HG03039 (cell line): ENCODE data around the gene SNX11.

Experiments used
- ATAC-seq: cut with Tn5 transposase; IDR thresholded peaks from one replicate; pipeline ENCODE4 v1.9.1; 2021; ENCODE audit warnings: mild to moderate bottlenecking, moderate library complexity; ENCODE audit not compliant: unreplicated experiment

Gene SNX11

DNA sequence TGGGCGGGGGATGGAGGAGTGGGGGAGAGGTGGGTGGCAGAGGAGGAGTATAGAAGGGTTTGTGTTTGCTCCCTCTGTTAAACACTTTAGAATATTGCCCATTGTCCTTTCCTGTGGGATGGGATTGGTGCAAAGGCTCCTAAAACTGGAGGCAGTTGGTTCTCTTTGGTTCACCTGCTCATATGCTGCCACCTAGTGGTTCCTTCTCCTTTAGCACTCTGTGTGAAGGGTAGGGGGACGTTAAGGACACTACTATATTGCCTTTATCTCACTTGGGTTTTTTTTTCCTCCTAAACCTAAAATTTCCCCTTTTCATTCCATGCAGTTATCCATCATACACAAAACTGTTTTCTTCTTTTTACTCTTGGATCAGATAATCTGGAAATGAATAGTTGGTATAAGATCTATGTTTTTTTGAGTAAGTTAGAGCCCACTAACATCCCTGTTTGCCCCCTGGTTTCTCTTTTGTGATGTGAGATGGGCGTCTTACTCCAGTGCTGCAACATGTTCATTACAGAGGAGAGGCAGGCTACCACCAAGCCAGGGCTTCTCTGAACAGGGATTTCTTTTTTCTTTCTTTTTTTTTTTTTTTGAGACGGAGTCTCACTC is 23.8 kb downstream of the SNX11 start:
- ATAC-seq, result no peak

DNA sequence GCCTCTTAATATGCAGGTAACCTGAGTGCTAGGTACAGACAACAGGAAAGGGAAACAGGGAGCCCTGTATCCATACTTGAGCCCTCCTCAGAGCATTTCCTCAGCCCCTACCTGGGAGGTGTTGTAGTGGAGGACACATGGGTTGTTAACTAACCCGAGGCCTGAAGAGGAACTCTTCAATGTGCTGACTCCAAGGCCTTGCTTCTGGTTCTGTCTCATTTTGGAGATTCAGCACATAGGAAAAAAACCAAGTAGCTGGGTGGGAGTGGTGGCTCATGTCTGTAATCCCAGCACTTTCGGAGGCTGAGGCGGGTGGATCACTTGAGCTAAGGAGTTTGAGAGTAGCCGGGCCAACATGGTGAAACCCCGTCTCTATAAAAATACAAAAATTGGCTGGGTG is 24.8 kb downstream of the SNX11 start:
- ATAC-seq, result no peak

DNA sequence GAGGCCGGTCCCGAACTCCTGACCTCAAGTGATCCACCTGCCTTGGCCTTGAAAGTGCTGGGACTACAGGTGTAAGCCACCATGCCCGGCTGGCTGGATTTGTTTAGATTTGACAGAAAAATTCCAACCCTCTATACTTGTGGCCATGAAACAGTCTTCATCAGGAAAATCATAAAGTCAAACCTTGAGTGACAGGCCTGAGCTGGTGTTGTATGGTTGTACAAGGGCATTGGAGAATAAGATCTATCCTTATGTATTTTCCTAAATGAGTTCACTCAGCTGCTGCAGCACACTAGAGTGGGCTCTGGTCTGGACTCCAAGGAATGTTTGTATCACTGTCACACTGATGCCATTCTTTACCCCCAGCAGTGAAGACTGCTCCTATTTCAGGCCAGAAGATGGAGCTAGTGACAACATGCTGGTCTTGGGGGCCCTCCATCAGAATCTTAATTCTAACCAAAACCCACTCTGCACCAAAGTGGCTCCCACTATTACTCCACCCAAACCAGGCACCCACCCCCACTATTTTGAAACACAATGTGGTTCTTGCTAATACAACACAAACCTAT is 27.4 kb downstream of the SNX11 start:
- no peak for ATAC-seq

DNA sequence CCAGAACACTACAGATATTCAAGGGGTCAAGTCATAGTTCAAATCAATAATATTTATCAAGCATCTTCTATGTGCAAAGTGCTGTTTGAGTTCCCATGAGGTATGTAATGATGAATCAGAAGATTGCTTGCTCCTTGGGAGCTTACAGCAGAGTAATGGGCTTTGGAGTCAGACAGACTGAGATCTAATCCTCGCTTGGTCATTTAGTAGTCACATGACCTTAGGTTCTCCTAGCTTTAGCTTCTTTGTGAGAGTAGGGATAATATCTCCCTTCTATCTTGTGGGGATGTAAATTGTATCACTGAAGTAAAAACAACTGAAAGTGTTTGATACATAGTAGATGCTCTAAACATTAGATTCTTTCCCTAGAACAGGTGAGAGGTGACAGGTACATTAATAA is 30.1 kb downstream of the SNX11 start:
- no peak for ATAC-seq

DNA sequence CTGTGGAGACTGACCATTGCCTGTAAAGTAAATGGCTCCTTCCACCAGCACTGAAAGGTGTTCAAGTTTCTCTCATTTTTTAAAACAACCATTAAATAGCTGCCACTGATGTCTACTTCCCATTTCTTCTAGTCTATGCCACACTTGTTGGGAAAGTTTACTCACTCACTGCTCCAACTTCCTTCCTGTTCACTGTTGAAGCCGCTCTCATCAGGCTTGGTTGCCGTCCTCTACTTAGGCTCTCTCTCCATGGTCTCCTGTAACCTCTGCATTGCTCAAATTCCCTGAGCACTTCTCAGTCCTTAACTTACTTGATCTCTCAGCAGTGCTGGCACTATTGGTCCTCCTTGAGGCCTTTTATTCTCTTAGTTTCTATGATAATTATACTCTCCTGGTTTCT is 32.4 kb downstream of the SNX11 start:
- ATAC-seq, result no peak

DNA sequence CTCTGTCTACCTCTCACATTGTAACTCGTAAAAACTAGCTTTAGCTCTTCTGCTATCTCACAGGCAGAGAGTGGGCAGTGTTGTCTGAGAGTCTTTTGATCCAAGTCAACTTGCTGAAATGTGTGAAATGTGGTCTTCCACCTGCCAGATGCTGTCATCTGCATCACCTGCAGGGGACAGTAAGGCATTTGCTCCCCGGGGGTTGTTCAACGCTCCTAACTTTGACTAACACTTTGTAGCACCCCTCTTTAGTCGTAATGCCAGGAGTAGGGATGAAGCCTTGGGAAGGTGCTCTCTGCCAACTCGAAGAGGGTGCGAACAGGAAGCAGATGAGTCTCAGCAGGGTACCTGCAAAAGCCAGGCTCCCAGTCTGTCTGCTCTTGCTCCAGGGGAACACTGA is 36.1 kb downstream of the SNX11 start:
- ATAC-seq, result no peak

DNA sequence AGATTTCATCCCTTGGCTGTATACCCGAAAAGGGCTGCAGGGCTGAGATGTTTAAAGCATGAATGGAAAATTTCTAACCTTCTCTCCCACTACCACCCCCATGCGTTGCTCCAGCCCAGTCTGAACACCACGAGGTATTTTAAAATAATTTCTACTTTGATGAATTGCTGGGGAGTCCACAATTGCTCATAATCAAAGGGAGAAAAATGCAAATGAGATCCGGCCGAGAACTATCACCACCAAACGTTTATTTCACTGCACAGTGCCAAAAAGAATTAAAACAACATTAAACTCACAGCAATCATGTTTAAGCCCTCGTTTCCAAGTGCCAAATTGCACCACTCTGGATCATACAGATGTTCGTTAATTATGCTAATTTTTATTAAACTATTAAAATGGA is 36.7 kb downstream of the SNX11 start:
- ATAC-seq, result no peak

DNA sequence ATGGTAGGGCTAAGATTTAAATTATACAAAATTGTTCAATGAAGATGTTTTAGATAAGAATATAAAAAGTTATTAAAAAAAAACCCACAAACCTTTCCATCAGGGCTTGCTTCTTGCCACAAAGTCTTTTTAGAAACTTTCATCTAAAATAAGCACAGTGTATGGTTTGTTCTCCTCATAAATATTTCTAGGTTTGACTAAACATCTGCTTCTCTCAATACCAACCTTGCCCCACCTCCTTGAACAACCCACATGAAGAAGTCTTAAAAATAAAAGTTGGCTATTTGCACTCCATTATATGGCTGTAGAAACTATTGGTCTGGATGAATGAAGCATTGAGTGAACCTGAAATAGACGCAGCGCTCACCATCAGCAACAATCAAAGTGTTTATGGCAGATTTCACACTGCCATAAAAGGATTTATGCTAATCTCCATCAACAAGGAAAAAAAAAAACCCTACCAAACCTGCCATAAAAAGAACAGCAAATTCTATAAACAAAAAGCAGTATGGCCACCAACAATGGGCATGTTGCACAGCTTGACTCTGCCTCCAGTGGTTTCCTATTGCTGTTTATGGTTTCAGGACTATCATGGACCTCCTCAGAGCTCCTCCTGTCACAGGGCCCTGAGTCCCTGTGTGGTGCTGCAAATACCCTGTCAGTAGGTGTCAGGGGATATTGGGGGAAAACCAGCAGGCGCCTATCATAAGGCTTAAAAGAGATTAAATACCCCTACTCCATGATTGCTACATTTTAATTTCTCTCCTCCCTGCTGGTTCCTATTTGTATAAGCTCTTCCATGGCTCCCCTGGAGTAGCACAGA is 37.6 kb downstream of the SNX11 start:
- no peak for ATAC-seq

DNA sequence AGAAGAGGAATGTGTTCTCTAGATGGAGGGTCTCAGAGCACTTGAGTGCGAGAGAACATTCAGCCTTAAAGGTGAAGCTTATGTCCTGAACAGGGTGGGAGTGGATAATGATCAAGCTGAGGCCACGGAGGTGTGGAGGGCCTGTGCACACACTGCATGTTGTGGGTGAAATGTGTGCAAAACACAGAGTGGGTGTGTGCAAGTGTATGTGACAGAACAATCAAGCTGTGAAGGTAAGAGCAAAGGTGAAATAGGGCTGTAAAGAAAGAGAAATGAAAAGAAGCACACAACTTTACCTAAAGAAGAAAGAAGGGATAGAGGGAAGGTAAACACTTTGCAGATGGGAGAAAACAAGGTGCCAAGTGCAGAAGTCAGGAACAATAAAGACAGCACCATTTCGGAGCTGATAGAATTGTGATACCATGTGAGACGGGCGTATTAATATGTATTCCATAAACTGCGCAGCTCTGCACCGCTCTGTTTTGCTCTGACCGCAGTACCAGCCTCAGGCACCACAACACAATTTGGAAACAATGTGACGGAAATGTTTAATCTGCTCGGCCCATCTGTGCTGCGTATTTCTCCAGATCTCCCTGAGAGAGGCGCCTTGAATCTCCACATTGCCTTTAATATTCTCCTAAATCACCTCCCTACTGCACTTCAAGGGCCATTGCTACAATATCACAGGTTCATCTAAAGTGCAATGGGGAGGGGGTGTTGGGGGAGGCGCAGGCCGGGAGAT is 40.6 kb downstream of the SNX11 start:
- no peak for ATAC-seq

DNA sequence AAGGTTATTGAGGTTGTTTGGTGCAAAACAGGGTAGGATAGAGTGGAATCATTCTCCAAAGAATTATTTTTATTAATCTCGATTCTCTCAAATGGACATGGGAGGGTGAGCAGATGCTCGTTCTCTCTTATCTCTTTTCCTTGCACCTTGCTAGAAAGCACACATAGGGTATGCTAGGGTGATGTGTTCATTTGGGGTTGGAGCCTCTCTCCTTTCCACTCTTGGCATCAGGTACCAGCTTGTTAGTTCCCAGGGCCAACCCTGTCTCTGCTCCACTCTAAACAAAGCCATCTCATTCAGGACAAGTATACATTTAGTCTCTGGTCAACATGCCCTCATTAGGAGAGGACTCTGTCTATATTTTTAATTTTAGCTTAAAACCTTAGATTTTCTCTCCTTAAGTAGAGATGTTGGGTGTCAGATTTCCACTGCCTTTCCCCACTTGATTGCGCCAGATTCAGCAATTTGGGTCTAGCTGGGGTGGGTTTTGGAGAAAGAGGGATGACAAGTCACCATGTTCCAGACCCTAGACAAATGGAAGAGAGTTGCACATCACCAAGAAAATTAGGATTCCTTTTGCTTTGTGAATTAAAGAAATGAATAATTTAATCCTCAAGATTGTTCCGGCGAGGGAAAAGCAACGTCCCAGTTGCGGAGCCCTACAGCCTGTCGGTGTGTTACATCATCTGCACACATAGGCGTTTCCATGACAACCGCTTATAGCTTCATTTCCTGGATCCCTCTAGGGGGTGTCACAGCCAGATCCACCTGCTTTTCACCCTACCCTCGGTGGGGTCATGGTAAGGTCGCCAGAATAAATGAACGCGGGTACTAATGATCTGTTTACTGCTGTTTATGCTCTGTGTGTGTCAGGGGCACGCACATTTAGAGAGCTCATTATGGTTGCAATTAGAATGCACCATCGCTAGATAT is 41.6 kb downstream of the SNX11 start:
- no peak for ATAC-seq

DNA sequence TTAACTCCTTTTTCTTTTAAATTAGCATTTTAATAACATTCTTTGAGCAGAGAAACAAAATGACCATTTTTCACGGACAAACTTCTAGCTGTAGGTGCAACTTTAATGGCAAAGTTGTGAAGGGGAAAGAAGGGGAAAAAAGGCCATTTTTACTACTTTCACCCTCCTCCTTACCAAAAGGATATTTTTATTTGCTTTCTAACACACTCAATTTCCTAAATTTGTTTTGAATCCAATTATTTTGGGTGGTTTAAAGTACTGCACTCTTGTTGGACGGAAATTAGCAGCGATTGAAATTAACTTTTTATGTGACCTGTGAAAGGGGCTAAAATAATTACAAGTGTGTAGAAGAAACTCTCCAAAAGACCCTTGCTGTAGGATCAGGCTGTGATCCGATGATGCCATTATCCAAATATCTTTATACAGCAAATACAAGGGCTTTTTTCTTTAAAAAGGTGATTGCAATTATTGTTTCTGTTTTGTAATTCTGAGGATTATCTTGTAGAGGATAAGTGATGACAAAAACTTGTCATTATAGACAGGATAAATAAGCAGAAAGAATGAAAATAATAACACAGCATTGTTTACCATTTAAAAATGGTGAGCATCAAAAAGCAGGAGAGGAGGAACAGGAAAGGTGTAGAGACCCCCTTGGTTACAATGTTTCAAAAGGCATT is 42.4 kb downstream of the SNX11 start:
- no peak for ATAC-seq

DNA sequence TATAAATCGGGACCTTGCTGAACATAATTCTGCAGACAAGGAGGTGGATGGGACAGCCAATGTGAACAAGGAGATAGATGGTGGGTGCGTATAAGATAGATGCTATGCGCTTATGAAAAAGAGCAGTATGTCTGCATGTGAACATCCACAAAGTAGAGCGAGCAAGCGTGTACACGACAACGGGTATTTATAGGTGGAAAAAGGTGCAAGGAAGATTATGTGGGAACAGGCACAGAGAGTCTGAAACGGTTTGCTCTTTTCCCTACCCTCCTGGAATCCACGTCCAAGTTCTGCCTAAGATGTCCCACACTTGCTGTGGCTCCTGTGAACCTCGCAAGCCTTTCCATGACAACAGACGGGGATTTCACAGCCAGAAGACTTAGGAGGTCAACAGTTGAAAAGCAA is 43.0 kb downstream of the SNX11 start:
- no peak for ATAC-seq

DNA sequence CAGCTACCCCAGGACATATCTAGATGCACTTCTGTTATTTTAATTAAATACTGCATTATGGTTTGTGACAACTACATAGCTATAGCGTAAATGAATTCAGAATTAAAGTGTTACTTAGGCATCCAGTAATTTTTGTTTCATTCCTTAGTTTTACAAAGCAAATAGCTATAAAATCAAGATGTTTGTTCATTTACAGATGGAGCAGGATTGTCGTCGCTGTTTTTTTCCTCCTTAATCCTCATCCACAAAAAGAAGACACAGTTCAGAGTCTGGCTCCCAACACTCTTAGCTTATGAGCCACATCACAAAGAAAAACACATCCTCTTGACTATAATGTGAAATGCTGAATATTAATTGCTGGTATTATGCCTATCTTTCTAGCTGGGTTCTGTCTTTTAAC is 43.7 kb downstream of the SNX11 start:
- ATAC-seq, result no peak

DNA sequence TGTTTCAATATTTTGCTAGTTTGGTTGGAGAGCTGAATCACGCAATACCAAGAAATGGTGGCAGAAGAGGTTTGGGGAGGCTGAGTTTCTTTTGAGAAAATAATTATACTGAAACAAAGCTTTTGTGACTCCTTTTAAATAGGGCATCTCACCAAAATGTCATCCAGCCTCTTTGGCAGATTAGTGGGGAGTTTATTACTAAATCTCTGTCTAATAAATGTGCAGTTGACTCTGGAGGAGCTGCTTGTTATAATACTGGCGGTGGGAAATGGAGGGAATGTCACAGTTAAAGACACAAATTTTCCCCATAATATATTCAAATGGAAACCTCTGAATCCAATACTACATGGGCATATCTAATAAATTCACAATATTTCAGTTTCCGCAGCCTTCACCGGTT is 44.7 kb downstream of the SNX11 start:
- no peak for ATAC-seq

DNA sequence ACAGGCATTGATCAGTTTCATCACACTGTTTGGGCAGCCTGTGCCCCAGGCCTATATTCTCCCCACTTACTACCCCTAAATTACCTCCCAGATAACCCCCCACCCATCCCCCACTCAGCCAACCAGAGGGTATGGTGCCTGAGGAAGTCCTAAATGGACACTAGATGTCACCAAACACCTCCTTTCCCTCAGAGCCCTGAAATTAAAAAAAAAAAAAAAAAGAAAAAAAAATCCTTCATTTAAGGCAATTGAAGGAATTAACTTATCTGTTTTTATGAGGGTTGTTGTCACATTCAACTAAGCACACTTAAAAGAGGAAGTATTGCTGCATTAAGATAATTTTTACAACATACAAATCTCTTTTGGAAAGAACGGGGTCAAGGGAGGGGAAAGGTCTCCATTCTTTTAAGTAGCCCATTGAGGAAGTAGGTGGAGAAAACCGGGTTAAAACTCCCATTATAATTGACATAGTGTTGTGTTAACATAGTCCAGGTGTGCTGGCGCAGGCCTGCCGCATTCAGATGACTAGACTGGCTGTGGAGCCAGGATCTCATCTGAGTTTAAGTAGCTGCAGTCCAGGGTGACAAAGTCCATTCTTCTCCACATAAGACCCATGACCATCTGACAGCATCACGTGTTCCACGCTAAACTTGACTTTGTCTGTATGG is 46.3 kb downstream of the SNX11 start:
- ATAC-seq, result no peak

DNA sequence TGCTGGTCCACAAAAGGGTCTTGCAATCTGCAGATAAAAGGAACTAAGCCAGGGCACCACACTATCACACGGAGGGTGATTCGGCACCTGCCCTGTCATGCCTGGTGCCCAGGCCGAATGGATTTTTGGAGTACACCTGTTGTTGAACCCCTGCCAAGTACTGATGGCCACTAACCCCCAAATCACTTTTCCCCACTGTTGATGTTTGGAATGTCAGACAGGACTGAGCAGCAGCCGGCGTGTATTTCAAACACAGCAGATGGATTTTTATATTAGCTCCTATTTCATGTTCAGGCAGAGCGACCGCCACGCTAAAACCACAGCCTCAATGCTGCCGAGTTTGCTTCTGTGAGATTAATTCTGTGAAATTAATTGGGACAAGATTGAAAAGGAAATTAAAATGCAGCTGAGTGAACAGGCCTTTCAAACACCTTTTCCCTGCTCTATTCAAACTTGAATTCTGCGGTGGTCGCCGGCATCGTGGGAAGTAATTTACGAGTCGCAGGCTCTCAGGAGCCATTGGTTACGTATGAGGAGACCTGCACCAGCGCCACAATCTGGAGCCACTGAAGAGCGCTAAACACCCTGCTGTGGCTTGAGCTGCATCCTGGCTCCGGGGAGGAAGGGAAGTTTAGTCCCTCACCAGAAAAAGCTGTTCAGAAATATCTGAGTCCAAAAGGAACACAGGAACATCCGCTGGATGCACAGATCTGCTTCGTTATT is 48.5 kb downstream of the SNX11 start:
- ATAC-seq, result no peak

DNA sequence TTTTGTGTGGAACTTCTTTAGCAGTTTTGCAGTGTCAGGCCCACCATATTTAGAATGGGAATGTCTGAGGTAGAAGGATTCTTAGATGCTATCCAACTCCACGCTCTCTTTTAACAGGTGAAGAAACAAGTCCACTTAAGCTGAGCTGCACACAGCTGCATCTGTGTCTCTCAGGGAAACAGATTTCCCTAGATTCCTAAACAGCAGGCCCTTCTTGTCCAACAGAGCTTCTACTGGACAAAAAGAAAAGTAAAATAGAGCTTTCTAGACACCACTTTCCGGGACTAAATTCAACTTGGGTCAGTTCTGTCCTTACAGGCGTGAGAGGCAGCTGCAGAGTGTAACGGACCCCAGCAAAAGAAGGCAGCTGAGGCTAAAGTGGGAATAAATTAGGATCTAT is 51.7 kb downstream of the SNX11 start:
- no peak for ATAC-seq

DNA sequence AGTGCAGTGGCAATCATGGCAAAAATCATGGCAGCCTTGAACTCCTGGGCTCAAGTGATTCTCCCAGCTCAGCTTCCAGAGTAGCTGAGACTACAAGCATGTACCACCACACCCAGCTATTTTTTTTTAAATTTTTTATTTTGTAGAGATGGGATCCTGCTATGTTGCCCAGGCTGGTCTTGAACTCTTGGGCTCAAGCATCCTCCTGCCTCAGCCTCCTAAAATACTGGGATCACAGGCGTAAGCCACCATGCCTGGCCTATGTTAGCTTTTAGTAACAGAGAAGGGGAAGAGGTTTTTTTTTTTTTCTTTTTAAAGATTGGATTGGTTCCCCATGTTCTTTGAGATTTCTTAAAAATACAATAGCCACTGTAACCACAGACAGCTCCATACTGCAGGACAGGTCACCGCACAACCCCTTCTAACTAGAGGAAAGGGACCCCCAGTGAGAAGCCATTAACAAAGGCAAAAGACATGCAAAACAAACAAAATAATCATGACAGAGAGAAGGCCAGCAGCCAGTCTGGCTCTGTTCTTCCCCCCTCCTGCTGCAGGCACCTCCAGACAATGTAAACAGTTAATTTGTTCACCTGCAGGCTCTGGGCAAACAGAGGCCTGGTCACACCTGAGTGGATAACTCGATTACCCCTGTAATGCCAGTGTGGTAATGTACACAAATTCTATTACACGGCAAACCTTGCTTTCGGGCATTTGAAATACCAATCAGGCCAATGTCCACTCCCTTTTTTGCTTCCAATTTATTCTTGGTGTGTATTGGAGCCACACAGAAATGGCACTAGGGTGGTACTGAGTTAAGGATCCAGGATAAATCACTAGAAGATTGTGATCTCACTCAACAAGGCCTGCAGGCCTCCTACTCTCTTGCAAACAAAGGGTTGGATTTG is 52.9 kb downstream of the SNX11 start:
- ATAC-seq, result no peak
